Progenitor cell of endocrine pancreas (in vitro differentiated cells): Measurements from ENCODE around the gene ABHD17B. TPM values are rescaled to one million over a fixed set of nuclear protein-coding genes. Genes with fewer than 3 reads are reported as not detected.
"Not testable (repeated sequence)": the region's sequence is repeated elsewhere in the genome, so short reads cannot be mapped to it uniquely, and the experiment has no call there.

ENCODE experiments used
- DNase-seq: peaks from one replicate; pipeline ENCODE4 v3.0.0; 2021; ENCODE audit warnings: low spot score; ENCODE audit not compliant: unreplicated experiment
- H3K27ac Mint-ChIP-seq: 2 replicates; pipeline ENCODE4 v1.8.0; 2021; ENCODE audit warnings: mild to moderate bottlenecking, moderate library complexity, mixed read lengths
- H3K27me3 Mint-ChIP-seq: 2 replicates; pipeline ENCODE4 v1.8.0; 2021; ENCODE audit warnings: mixed read lengths
- H3K36me3 Mint-ChIP-seq: 2 replicates; pipeline ENCODE4 v1.8.0; 2022; ENCODE audit warnings: mixed read lengths; ENCODE audit not compliant: insufficient read depth
- H3K4me1 Mint-ChIP-seq: 2 replicates; pipeline ENCODE4 v1.8.0; 2021; ENCODE audit warnings: low read depth, mixed read lengths
- H3K4me3 Mint-ChIP-seq: 2 replicates; pipeline ENCODE4 v1.8.0; 2021; ENCODE audit warnings: low read depth, mild to moderate bottlenecking, moderate library complexity, mixed read lengths
- H3K9me3 Mint-ChIP-seq: 2 replicates; pipeline ENCODE4 v1.8.0; 2021; ENCODE audit warnings: low read depth, mixed read lengths
- CTCF ChIP-seq: fragments of 200-600 bp; sonication (generic); IDR thresholded peaks from one replicate; pipeline ENCODE4 v1.5.0; 2021; ENCODE audit warnings: antibody characterized with exemption, mild to moderate bottlenecking; ENCODE audit not compliant: unreplicated experiment
- total RNA-seq: library from RNA; stranded (reverse); gene quantifications from 2 replicates; pipeline ENCODE4 v1.2.1, GENCODE V29; 2021

Gene ABHD17B
- total RNA-seq, 1 donor from 2014 or later, result 38.3 TPM

DNA sequence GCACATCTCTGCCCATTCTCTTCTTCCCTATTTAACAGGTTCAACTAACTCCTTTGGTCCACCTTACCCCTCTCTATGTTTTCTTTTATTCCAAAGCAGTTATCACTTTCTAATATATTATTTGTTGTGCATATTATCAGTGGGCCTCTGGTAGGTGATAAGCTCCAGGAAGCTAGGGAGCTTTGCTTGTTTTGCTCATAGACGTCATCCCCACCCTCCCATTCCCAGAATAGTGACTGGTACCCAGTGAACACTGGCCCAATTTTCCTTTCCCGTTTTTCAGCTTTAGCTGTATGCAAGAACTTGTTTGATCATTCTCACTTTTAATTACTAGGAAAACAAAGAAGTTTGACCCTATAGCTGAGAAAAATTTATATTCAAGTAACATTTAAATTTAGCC, 6.9 kb downstream of the ABHD17B start:
- Mint-ChIP-seq H3K27ac (no peak overlapping the region), H3K4me3 (no peak overlapping the region)

DNA sequence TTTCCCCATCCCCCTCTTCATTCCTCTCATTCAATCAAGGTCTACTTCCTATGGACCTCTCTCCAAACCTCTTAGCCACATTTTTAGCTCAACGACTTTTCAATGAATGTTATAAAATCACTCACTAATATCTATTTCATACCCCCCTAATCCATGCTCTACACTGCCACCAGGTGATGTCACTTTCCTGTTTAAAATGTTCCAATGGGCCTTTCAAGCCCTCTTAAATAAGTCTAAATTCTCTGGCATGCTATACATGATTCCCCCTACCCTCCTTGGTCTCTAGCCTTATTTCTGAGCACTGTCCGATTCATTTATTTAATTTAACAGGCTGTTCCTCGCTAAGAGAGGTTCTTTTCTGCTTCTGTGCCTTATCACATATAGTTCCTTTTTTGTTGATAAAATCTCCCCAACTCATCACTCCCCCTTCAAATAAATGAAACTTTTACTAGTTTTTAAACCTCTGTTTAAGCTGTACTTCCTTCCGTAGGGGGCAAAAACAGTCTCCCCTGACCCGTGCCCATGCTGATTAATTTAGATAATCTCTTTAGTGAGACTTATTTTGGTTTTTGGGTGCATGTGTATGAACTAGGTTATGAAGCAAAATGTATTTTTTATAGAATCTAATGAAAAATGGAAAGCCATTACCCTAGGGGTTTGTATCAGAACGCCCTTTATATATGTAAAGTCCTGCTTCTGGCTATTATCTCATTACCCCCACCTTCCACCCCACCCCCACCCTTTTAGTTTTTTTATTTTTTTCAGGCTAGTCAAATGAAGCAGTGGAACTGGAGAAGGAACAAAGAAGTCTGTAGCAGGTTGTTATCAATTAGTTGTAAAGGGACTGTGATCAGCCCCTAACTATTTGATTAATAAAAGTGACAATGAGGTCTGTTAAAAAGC, 9.0 kb downstream of the ABHD17B start:
- H3K27ac Mint-ChIP-seq, result no peak overlapping the region
- H3K4me1 Mint-ChIP-seq, result peaks cover 42% of the 10 kb centered on the region
- H3K4me3 Mint-ChIP-seq, result no peak overlapping the region
- H3K9me3 Mint-ChIP-seq, result peaks cover 3% of the 10 kb centered on the region
- DNase-seq, result no peak
- H3K27me3 Mint-ChIP-seq, result no peaks in the 10 kb centered on the region
- TF ChIP-seq CTCF, result no peak
- peaks cover 2% of the 10 kb centered on the region for H3K36me3 Mint-ChIP-seq

More for the DNA sequence above, 6.9 kb downstream of the ABHD17B start:
- Mint-ChIP-seq H3K27me3 (no peaks in the 10 kb centered on the region), H3K4me1 (peaks cover 48% of the 10 kb centered on the region), H3K9me3 (no peaks in the 10 kb centered on the region), H3K36me3 (no peaks in the 10 kb centered on the region)
- no peak for TF ChIP-seq CTCF
- DNase-seq, result no peak

DNA sequence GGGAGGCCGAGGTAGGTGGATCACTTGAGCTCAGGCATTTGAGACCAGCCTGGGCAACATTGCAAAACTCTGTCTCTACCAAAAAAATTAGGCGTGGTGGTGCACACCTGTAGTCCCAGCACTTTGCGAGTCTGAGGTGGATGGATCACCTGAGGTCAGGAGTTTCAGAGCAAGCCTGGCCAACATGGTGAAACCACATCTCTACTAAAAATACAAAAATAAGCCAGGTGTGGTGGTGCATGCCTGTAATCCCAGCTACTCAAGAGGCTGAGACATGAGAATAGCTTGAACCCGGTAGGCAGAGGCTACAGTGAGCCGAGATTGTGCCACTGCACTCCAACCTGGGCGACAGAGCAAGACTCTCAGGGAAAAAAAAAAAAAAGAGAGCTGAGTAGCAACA, 12.2 kb downstream of the ABHD17B start:
- not testable (repeated sequence) for H3K27me3 Mint-ChIP-seq, H3K4me3 Mint-ChIP-seq, H3K36me3 Mint-ChIP-seq, H3K27ac Mint-ChIP-seq, DNase-seq, H3K9me3 Mint-ChIP-seq
- H3K4me1 Mint-ChIP-seq, result peaks cover 43% of the 10 kb centered on the region

GRCh38 chr9:71897577-71897976, 13.4 kb downstream of the ABHD17B start:
- Mint-ChIP-seq H3K4me3 (no peak overlapping the region), H3K27ac (no peak overlapping the region), H3K9me3 (peaks cover 3% of the 10 kb centered on the region), H3K36me3 (peaks cover 2% of the 10 kb centered on the region), H3K4me1 (peaks cover 33% of the 10 kb centered on the region), H3K27me3 (no peaks in the 10 kb centered on the region)
- no peak for TF ChIP-seq CTCF
- DNase-seq, result no peak

DNA sequence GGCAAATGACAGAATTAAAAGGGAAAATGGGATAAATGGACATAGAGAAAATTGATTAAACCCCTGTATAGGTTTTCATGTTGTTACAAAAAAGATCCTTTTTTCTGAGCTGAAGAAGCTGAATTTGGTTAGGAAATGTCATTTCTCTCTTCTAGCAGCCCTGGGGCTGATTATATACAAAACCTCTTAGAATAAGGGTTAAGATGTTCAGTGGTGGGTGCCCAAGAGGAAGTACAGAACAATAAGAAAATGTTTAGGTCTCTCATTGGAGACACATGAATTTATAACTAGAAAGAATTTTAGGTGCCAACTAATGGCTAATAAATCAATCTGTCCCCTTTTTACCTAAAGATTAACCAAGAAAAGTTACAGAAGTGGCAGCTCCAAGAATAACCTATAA, 14.2 kb downstream of the ABHD17B start:
- no peak for DNase-seq
- Mint-ChIP-seq H3K36me3 (peaks cover 2% of the 10 kb centered on the region), H3K9me3 (peaks cover 3% of the 10 kb centered on the region), H3K4me1 (peaks cover 26% of the 10 kb centered on the region), H3K27me3 (no peaks in the 10 kb centered on the region), H3K27ac (no peak overlapping the region), H3K4me3 (no peak overlapping the region)
- no peak for TF ChIP-seq CTCF

- no peak for TF ChIP-seq CTCF
- Mint-ChIP-seq H3K36me3 (peaks cover 2% of the 10 kb centered on the region), H3K4me1 (peaks cover 27% of the 10 kb centered on the region), H3K27ac (no peak overlapping the region), H3K4me3 (no peak overlapping the region), H3K9me3 (peaks cover 3% of the 10 kb centered on the region), H3K27me3 (no peaks in the 10 kb centered on the region)
- DNase-seq, result no peak
Measured at GRCh38 chr9:71895955-71896354, 15.0 kb downstream of the ABHD17B start.
